ENCODE measurements around the gene USP26. TPM values are rescaled to one million over a fixed set of nuclear protein-coding genes. Genes with fewer than 3 reads are reported as not detected.

Gene USP26
- polyA plus RNA-seq, 3 donors = not detected

GRCh38 chrX:133005616-133006015 is 91.3 kb downstream of the USP26 start:
- intact Hi-C loops (cut with micrococcal nuclease) = no loop called here
- no peak overlapping the region for H3K4me3 ChIP-seq (replicated peaks in 1 of 3; ENCODE audit: low read depth in 2 of 3, low read length in 3 of 3)
- H3K9me3 Mint-ChIP-seq = peaks cover 0 to 15% (median 9%) of the 10 kb centered on the region in 7 donors

DNA sequence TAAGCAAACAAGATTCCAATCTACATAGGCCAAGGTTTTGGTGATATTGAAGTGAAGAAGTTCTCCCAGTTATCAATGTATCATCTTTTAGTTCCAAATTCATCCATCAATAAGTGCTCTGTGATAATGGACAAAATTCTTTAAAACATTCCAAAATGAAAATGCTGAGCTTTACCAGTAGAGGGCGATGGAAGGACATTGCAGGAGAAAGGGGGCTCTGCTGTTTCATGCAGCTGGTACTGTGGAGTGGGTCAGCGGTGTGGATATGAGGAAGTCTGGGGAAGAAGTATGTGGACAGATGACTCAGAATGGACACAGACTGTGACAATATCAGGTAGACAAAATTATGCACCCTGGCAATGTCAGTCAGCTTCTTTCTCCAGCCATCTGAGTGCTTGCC is 91.9 kb downstream of the USP26 start:
- H3K4me1 Mint-ChIP-seq = no peaks in the 10 kb centered on the region
- Histone ChIP-seq H3K4me2 (replicated peaks; ENCODE audit: extremely low read depth, low read length, poor library complexity, severe bottlenecking) (no peak overlapping the region), H3K4me3 (replicated peaks in 1 of 3; ENCODE audit: low read depth in 2 of 3, low read length in 3 of 3) (no peak overlapping the region), H3K79me2 (ENCODE audit: insufficient read depth, low read length) (no peaks in the 10 kb centered on the region), H3K27me3 (ENCODE audit: control insufficient read depth in 2 of 2, insufficient read depth in 2 of 2, low read length in 2 of 2) (no peaks in the 10 kb centered on the region), H3K9me3 (replicated peaks in 1 of 2; ENCODE audit: control insufficient read depth in 1 of 2, insufficient read depth in 1 of 2, low read length in 2 of 2) (no peaks in the 10 kb centered on the region), H3K4me1 (ENCODE audit: control insufficient read depth in 1 of 2, insufficient read depth in 2 of 2, low read length in 2 of 2) (no peaks in the 10 kb centered on the region), H4K20me1 (ENCODE audit: insufficient read depth, low read length) (no peaks in the 10 kb centered on the region), H3K9ac (ENCODE audit: insufficient read depth, low read length, poor library complexity, severe bottlenecking) (no peak overlapping the region), H2AFZ (ENCODE audit: insufficient read depth, low read depth, low read length, poor library complexity, severe bottlenecking) (no peak overlapping the region), H3K36me3 (replicated peaks in 1 of 2; ENCODE audit: control insufficient read depth in 1 of 2, insufficient read depth in 2 of 2, low read length in 2 of 2) (no peaks in the 10 kb centered on the region), H3K27ac (ENCODE audit: low read depth in 1 of 2, low read length in 2 of 2) (no peak overlapping the region)
- no CpG with 5 or more reads among the region's 2 CpGs for WGBS (ENCODE audit: insufficient coverage)
- no peak overlapping the region for H3K4me3 Mint-ChIP-seq
- H3K27ac Mint-ChIP-seq = no peak overlapping the region
- intact Hi-C loops (cut with micrococcal nuclease) = no loop called here
- TF ChIP-seq, protein P1, sequence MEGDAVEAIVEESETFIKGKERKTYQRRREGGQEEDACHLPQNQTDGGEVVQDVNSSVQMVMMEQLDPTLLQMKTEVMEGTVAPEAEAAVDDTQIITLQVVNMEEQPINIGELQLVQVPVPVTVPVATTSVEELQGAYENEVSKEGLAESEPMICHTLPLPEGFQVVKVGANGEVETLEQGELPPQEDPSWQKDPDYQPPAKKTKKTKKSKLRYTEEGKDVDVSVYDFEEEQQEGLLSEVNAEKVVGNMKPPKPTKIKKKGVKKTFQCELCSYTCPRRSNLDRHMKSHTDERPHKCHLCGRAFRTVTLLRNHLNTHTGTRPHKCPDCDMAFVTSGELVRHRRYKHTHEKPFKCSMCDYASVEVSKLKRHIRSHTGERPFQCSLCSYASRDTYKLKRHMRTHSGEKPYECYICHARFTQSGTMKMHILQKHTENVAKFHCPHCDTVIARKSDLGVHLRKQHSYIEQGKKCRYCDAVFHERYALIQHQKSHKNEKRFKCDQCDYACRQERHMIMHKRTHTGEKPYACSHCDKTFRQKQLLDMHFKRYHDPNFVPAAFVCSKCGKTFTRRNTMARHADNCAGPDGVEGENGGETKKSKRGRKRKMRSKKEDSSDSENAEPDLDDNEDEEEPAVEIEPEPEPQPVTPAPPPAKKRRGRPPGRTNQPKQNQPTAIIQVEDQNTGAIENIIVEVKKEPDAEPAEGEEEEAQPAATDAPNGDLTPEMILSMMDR (IDR thresholded peaks at IDR 0.05) = peak; percentile 34
- DNase-seq = peak in 1 of 3 donors; percentile 1
- H3K36me3 Mint-ChIP-seq = no peaks in the 10 kb centered on the region
- peaks cover 0 to 12% (median 7%) of the 10 kb centered on the region in 7 donors for H3K9me3 Mint-ChIP-seq
- peaks cover 0 to 9% (median 0%) of the 10 kb centered on the region in 3 donors for H3K27me3 Mint-ChIP-seq (ENCODE audit: low read depth in 3 of 3)

More at GRCh38 chrX:133005616-133006015, 91.3 kb downstream of the USP26 start:
- WGBS (ENCODE audit: insufficient coverage) = no CpG with 5 or more reads among the region's 1 CpG
- Histone ChIP-seq H3K4me2 (replicated peaks; ENCODE audit: extremely low read depth, low read length, poor library complexity, severe bottlenecking) (no peak overlapping the region), H3K27ac (ENCODE audit: low read depth in 1 of 2, low read length in 2 of 2) (no peak overlapping the region), H2AFZ (ENCODE audit: insufficient read depth, low read depth, low read length, poor library complexity, severe bottlenecking) (no peak overlapping the region), H3K36me3 (replicated peaks in 1 of 2; ENCODE audit: control insufficient read depth in 1 of 2, insufficient read depth in 2 of 2, low read length in 2 of 2) (no peaks in the 10 kb centered on the region), H3K4me1 (ENCODE audit: control insufficient read depth in 1 of 2, insufficient read depth in 2 of 2, low read length in 2 of 2) (no peaks in the 10 kb centered on the region), H3K79me2 (ENCODE audit: insufficient read depth, low read length) (no peaks in the 10 kb centered on the region), H4K20me1 (ENCODE audit: insufficient read depth, low read length) (no peaks in the 10 kb centered on the region), H3K9me3 (replicated peaks in 1 of 2; ENCODE audit: control insufficient read depth in 1 of 2, insufficient read depth in 1 of 2, low read length in 2 of 2) (no peaks in the 10 kb centered on the region), H3K9ac (ENCODE audit: insufficient read depth, low read length, poor library complexity, severe bottlenecking) (no peak overlapping the region), H3K27me3 (ENCODE audit: control insufficient read depth in 2 of 2, insufficient read depth in 2 of 2, low read length in 2 of 2) (no peaks in the 10 kb centered on the region)
- Mint-ChIP-seq H3K4me3 (no peak overlapping the region), H3K4me1 (no peaks in the 10 kb centered on the region), H3K36me3 (no peaks in the 10 kb centered on the region), H3K27ac (no peak overlapping the region), H3K27me3 (ENCODE audit: low read depth in 3 of 3) (peaks cover 0 to 9% (median 0%) of the 10 kb centered on the region in 3 donors)
- TF ChIP-seq, protein P1 (IDR thresholded peaks at IDR 0.05) = no peak
- DNase-seq = no peak
